Measurements from ENCODE around the gene PLAC8L1. TPM values are rescaled to one million over a fixed set of nuclear protein-coding genes. Genes with fewer than 3 reads are reported as not detected.
"Not testable (repeated sequence)": the region's sequence is repeated elsewhere in the genome, so short reads cannot be mapped to it uniquely, and the experiment has no call there.

Gene PLAC8L1, protein sequence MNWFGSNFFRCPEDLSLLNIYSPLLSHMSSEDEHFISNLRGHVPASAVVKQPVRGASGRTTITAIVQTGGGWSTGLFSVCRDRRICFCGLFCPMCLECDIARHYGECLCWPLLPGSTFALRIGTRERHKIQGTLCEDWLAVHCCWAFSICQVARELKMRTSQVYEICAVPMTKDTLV
- not detected in 2 replicates for total RNA-seq (2014; rRNA removed; shearing (Covaris generic))
- not detected in 2 replicates for polyA plus RNA-seq (2015; cell fraction: cytosol; rRNA removed)
- not detected in 2 replicates for polyA plus RNA-seq (2015; cell fraction: nucleus; rRNA removed)

GRCh38 chr5:146105477-146105876 lies at the start of gene PLAC8L1:
TSS of gene PLAC8L1 (minus strand) at chr5:146105577. CDS start at chr5:146104311, 1,266 bp downstream.
- no peak for DNase-seq (ENCODE audit: low read depth, low spot score)
- in situ Hi-C loops (cut with HindIII; ENCODE audit: low pct_unique_long_range_greater_than_20kb, low sequenced_read_pairs), result no loop called here

DNA sequence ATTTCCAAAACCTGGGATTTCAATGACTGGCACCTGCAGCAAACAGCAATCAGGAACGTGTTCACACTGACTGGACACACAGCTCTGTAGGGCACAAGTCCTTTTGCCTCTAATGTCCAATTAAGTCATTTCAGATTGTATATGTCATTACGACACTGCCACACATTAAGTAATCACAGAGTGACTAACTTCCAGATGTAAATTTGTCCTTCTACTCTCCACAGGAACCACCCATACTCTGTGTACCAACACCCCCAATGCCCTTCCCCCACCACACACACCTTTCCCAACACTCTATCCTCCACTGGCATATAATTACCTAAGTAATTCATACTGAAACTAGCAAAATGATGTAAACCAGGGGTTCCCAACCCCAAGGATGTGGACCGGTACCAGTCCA lies 46.6 kb upstream of the PLAC8L1 start:
- in situ Hi-C loops (cut with HindIII; ENCODE audit: low pct_unique_long_range_greater_than_20kb, low sequenced_read_pairs), result no loop called here
- DNase-seq (ENCODE audit: low read depth, low spot score), result no peak

- no peak for DNase-seq (ENCODE audit: low read depth, low spot score)
- in situ Hi-C loops (cut with HindIII; ENCODE audit: low pct_unique_long_range_greater_than_20kb, low sequenced_read_pairs), result no loop called here
Measured at GRCh38 chr5:146137967-146138403, 32.6 kb upstream of the PLAC8L1 start.

DNA sequence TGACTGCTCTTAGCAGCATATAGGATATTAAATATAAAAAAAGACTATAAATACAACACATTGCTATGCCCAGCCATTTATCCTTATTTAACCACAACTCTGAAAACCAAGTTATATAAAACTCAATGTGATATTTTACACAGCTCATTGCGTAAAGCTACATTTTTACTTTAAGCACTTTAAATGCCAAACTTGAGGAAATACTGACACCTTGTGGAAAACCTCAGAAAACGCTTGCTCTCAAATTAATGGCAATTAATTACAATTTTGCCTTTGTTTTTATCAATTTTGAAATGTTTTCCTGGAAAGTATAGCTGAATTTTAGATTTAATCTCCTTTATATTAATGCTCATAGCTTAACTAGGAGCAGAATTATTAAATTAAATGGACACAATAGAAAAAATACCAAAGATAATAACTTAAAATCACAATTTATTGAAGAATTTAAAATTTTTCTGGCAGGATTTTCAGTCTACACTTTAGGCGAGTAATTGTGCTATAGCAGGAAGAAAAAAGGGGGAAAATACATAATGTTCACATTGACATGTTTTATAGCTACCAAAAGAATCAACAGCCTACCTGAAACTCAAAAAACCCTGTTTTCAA lies 25.2 kb upstream of the PLAC8L1 start:
- in situ Hi-C loops (cut with HindIII; ENCODE audit: low pct_unique_long_range_greater_than_20kb, low sequenced_read_pairs), result no loop called here
- DNase-seq (ENCODE audit: low read depth, low spot score), result peak; percentile 36

GRCh38 chr5:146126068-146126467 lies 20.7 kb upstream of the PLAC8L1 start:
- DNase-seq (ENCODE audit: low read depth, low spot score), result no peak
- in situ Hi-C loops (cut with HindIII; ENCODE audit: low pct_unique_long_range_greater_than_20kb, low sequenced_read_pairs), result no loop called here

DNA sequence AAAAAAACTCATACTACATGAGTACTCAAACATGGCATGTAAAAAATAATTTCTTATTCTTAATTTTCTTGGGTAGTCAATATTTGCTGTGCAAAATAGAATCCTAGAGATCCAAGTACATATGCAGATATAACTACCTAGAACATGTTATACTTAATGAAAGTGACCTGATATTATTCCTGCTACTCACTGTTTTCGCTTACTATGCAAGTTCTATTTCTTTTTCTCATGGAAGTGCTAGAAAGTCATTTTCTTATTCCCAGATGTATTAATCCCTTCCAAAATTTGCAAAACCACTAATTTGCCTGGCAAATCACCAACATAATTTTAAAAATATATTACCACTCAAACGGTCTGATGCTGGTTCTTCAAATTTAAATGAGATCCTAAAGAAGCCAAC lies 19.2 kb upstream of the PLAC8L1 start:
- no peak for DNase-seq (ENCODE audit: low read depth, low spot score)
- in situ Hi-C loops (cut with HindIII; ENCODE audit: low pct_unique_long_range_greater_than_20kb, low sequenced_read_pairs), result no loop called here

DNA sequence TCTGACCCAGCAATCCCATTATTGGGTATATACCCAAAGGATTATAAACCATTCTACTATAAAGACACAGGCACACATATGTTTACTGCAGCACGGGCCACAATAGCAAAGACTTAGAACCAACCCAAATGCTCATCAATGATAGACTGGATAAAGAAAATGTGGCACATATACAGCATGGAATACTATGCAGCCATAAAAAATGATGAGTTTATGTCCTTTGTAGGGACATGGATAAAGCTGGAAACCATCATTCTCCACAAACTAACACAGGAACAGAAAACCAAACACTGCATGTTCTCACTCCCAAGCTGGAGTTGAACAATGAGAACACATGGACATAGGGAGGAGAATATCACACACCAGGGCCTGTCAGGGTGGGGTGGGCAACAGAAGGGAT lies 16.1 kb upstream of the PLAC8L1 start:
- DNase-seq (ENCODE audit: low read depth, low spot score); in situ Hi-C loops (cut with HindIII; ENCODE audit: low pct_unique_long_range_greater_than_20kb, low sequenced_read_pairs): not testable (repeated sequence)

DNA sequence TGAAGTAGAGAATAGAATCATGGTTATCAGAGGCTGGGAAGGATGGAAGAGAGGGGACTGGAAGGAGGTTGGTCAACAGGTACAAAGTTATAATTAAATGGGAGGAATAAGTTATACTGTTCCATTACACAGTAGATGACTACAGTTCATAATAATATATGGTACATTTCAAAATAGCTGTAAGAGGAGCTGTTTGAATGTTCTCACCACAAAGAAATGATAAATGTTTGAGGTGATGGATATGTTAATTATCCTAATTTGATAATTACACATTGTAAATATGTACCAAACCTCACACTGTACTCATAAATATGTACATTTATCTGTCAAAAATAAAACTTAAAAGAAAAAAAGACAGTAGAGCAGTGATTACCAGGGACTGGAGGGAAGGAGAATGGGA lies 12.9 kb upstream of the PLAC8L1 start:
- no peak for DNase-seq (ENCODE audit: low read depth, low spot score)
- in situ Hi-C loops (cut with HindIII; ENCODE audit: low pct_unique_long_range_greater_than_20kb, low sequenced_read_pairs), result no loop called here

GRCh38 chr5:146117216-146117615 lies 11.8 kb upstream of the PLAC8L1 start:
- DNase-seq (ENCODE audit: low read depth, low spot score); in situ Hi-C loops (cut with HindIII; ENCODE audit: low pct_unique_long_range_greater_than_20kb, low sequenced_read_pairs): not testable (repeated sequence)

DNA sequence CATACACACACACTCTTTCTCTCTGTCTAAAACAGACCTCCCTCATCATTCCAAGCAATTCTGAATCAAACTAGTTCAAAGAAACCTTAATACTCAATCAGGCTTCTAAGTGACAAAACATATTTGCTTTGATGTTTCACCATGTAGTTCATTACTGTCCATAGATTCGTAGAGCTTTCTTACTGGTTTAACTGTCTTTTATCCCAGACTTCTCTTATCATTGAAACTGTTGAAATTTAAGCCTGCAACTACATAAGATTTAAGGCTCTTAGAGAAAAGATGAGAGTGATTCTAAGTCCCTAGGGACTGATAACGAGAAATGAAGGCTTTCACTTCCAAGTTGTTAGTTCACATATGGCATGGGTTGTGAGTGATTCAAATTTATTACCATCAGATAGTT lies 11.0 kb upstream of the PLAC8L1 start:
- in situ Hi-C loops (cut with HindIII; ENCODE audit: low pct_unique_long_range_greater_than_20kb, low sequenced_read_pairs), result no loop called here
- no peak for DNase-seq (ENCODE audit: low read depth, low spot score)

- no peak for DNase-seq (ENCODE audit: low read depth, low spot score)
Measured at GRCh38 chr5:146112476-146112875, 7.1 kb upstream of the PLAC8L1 start.

GRCh38 chr5:146111409-146111808 lies 6.0 kb upstream of the PLAC8L1 start:
- in situ Hi-C loops (cut with HindIII; ENCODE audit: low pct_unique_long_range_greater_than_20kb, low sequenced_read_pairs), result no loop called here
- DNase-seq (ENCODE audit: low read depth, low spot score), result no peak

More at GRCh38 chr5:146112476-146112875, 7.1 kb upstream of the PLAC8L1 start:
- in situ Hi-C loops (cut with HindIII; ENCODE audit: low pct_unique_long_range_greater_than_20kb, low sequenced_read_pairs), result no loop called here

GRCh38 chr5:146109379-146109778 lies 4.0 kb upstream of the PLAC8L1 start:
- DNase-seq (ENCODE audit: low read depth, low spot score), result no peak
- in situ Hi-C loops (cut with HindIII; ENCODE audit: low pct_unique_long_range_greater_than_20kb, low sequenced_read_pairs), result no loop called here

DNA sequence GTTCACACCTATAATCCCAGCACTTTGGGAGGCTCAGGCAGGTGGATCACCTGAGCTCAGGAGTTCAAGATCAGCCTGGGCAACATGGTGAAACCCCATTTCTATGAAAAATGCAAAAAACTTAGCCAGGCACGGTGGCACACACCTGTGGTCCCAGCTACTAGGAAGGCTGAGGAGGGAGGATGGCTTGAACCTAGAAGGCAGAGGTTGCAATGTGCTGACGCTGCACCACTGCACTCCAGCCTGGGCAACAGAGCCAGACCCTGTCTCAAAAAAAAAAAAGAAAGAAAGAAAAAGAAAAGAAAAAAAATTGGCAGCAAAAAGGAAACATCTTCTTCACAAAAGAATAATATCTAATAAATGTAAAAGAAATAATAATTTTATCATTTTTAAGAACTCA lies 3.5 kb upstream of the PLAC8L1 start:
- DNase-seq (ENCODE audit: low read depth, low spot score); in situ Hi-C loops (cut with HindIII; ENCODE audit: low pct_unique_long_range_greater_than_20kb, low sequenced_read_pairs): not testable (repeated sequence)

- in situ Hi-C loops (cut with HindIII; ENCODE audit: low pct_unique_long_range_greater_than_20kb, low sequenced_read_pairs), result no loop called here
Measured at GRCh38 chr5:146107901-146108300, 2.5 kb upstream of the PLAC8L1 start.

GRCh38 chr5:146103594-146103993 lies 1.8 kb downstream of the PLAC8L1 start:
- no peak for DNase-seq (ENCODE audit: low read depth, low spot score)
- in situ Hi-C loops (cut with HindIII; ENCODE audit: low pct_unique_long_range_greater_than_20kb, low sequenced_read_pairs), result no loop called here

More at GRCh38 chr5:146107901-146108300, 2.5 kb upstream of the PLAC8L1 start:
- DNase-seq (ENCODE audit: low read depth, low spot score), result no peak

DNA sequence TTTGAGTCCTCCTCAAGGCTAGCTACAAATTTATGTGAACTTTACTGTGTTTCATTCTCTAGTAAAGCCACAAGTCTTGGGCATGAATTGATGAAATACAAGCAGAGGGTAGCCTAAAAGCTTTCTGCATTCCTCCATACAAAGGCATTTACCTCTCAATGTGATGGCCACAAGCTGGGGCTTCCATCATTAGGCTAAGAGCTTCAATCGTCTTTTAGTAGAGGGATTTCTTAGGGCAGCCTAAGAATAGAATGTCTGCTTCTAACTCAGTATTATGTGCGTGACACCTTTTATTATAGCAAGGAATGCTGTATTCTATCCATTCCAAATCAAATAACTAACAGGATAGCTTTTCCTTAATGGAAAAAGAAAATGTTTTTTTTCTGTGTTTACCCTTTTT lies 3.7 kb downstream of the PLAC8L1 start:
- DNase-seq (ENCODE audit: low read depth, low spot score), result no peak
- in situ Hi-C loops (cut with HindIII; ENCODE audit: low pct_unique_long_range_greater_than_20kb, low sequenced_read_pairs), result no loop called here

- no peak for DNase-seq (ENCODE audit: low read depth, low spot score)
- in situ Hi-C loops (cut with HindIII; ENCODE audit: low pct_unique_long_range_greater_than_20kb, low sequenced_read_pairs), result no loop called here
Measured at GRCh38 chr5:146098047-146098446, 7.3 kb downstream of the PLAC8L1 start.

- in situ Hi-C loops (cut with HindIII; ENCODE audit: low pct_unique_long_range_greater_than_20kb, low sequenced_read_pairs), result no loop called here
- DNase-seq (ENCODE audit: low read depth, low spot score), result no peak
Measured at GRCh38 chr5:146091881-146092280, 13.5 kb downstream of the PLAC8L1 start.
